ENCODE measurements around the gene CAT. TPM values are rescaled to one million over a fixed set of nuclear protein-coding genes. Genes with fewer than 3 reads are reported as not detected.

Gene CAT
- total RNA-seq, 1 experiment from 2014 or later, result 65.9 TPM

DNA sequence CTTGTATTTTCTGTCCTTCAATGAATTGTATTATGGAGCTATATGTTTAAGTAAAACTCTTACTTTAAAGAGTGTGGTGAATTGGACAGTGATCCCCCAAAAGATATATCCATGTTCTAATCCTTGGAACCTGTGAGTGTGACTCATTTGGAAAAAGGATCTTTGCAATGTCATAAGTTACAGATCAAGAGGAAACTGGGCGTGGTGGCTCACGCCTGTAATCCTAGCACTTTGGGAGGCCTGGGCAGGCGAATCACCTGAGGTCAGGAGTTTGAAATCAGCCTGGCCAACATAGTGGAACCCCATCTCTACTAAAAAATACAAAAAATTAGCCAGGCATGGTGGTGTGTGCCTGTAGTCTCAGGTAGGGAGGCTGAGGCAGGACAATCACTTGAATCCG lies 38.1 kb downstream of the CAT start:
- no peaks in the 10 kb centered on the region for H3K9me3 ChIP-seq (ENCODE audit: control insufficient read depth, insufficient read depth, low read depth, low read length)
- H3K4me1 ChIP-seq (ENCODE audit: control insufficient read depth, insufficient read depth, low read length), result no peaks in the 10 kb centered on the region
- POLR2A ChIA-PET, result no interaction called here
- DNase-seq (ENCODE audit: low read depth, low spot score) (no peak), ATAC-seq (no peak)
- BruUV-seq (replicated peaks), result no TSS peak
- CTCF ChIA-PET, result no interaction called here
- in situ Hi-C loops (cut with HindIII; ENCODE audit: low pct_unique_long_range_greater_than_20kb, low sequenced_read_pairs), result no loop called here
- intact Hi-C loops (cut with micrococcal nuclease; ENCODE audit: unreplicated experiment), result no loop called here
- peaks cover 1% of the 10 kb centered on the region; the same call in 1 of the 2 replicates for H3K36me3 ChIP-seq (ENCODE audit: control insufficient read depth, insufficient read depth, low read length)
- H3K27me3 ChIP-seq (ENCODE audit: control insufficient read depth, insufficient read depth, low read length), result no peaks in the 10 kb centered on the region
- H3K4me3 ChIP-seq (ENCODE audit: low read depth in 2 of 2, low read length in 2 of 2), result no peak overlapping the region
- H3K27ac ChIP-seq (ENCODE audit: low read length), result no peak overlapping the region
- TF ChIP-seq SIN3A (IDR thresholded peaks at IDR 0.05; ENCODE audit: borderline replicate concordance, insufficient read depth, low read depth, low read length) (no peak), TCF7L2 (IDR thresholded peaks at IDR 0.05; ENCODE audit: low read depth, low read length) (no peak), POLR2AphosphoS5 (IDR thresholded peaks at IDR 0.05; ENCODE audit: low read depth, low read length) (no peak)
- TF ChIP-seq, protein P1, sequence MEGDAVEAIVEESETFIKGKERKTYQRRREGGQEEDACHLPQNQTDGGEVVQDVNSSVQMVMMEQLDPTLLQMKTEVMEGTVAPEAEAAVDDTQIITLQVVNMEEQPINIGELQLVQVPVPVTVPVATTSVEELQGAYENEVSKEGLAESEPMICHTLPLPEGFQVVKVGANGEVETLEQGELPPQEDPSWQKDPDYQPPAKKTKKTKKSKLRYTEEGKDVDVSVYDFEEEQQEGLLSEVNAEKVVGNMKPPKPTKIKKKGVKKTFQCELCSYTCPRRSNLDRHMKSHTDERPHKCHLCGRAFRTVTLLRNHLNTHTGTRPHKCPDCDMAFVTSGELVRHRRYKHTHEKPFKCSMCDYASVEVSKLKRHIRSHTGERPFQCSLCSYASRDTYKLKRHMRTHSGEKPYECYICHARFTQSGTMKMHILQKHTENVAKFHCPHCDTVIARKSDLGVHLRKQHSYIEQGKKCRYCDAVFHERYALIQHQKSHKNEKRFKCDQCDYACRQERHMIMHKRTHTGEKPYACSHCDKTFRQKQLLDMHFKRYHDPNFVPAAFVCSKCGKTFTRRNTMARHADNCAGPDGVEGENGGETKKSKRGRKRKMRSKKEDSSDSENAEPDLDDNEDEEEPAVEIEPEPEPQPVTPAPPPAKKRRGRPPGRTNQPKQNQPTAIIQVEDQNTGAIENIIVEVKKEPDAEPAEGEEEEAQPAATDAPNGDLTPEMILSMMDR (IDR thresholded peaks at IDR 0.05), result no peak
- TF ChIP-seq, protein P2, sequence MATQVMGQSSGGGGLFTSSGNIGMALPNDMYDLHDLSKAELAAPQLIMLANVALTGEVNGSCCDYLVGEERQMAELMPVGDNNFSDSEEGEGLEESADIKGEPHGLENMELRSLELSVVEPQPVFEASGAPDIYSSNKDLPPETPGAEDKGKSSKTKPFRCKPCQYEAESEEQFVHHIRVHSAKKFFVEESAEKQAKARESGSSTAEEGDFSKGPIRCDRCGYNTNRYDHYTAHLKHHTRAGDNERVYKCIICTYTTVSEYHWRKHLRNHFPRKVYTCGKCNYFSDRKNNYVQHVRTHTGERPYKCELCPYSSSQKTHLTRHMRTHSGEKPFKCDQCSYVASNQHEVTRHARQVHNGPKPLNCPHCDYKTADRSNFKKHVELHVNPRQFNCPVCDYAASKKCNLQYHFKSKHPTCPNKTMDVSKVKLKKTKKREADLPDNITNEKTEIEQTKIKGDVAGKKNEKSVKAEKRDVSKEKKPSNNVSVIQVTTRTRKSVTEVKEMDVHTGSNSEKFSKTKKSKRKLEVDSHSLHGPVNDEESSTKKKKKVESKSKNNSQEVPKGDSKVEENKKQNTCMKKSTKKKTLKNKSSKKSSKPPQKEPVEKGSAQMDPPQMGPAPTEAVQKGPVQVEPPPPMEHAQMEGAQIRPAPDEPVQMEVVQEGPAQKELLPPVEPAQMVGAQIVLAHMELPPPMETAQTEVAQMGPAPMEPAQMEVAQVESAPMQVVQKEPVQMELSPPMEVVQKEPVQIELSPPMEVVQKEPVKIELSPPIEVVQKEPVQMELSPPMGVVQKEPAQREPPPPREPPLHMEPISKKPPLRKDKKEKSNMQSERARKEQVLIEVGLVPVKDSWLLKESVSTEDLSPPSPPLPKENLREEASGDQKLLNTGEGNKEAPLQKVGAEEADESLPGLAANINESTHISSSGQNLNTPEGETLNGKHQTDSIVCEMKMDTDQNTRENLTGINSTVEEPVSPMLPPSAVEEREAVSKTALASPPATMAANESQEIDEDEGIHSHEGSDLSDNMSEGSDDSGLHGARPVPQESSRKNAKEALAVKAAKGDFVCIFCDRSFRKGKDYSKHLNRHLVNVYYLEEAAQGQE (IDR thresholded peaks at IDR 0.05; ENCODE audit: insufficient read depth in 1 of 2, low read depth in 2 of 2, low read length in 1 of 2), result no peak

DNA sequence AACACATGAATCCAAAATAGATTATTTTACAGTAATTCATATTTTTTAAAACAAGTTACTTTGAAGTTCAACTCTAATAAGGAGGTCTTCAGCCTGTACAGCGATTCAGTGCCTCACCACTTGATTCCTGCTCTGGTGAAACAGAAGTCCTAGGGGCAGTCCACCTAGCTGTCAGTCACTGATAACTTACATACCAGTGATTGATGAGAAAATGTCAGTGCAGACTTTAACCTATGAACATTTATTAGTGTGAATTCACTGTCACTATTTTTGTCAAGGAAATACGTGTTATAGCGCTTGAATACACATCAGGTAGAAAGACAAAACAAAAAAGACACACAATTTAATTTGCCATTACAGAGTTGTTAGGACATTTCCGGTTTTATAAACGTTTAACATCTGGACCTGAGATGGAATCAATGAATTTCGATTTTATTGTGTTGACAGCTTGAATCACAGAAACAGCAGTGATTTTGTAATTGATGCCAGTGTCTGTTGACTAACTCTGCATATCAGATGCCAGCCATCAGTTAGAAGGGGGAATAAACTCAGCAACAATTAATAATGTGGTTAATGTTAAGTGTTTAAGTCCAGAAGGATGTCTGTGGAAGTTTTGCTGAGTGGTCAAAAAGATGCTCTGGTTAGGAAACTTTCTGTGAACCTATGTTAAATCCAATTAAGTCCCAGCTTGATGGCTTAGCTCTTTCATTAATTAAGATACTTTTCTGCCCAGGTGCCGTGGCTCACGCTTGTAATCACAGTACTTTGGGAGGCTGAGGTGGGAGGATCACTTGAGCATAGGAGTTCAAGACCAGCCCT lies 40.3 kb downstream of the CAT start:
- in situ Hi-C loops (cut with HindIII; ENCODE audit: low pct_unique_long_range_greater_than_20kb, low sequenced_read_pairs) (no loop called here), intact Hi-C loops (cut with micrococcal nuclease; ENCODE audit: unreplicated experiment) (no loop called here)
- TF ChIP-seq TCF7L2 (IDR thresholded peaks at IDR 0.05; ENCODE audit: low read depth, low read length) (no peak), SIN3A (IDR thresholded peaks at IDR 0.05; ENCODE audit: borderline replicate concordance, insufficient read depth, low read depth, low read length) (no peak), POLR2AphosphoS5 (IDR thresholded peaks at IDR 0.05; ENCODE audit: low read depth, low read length) (no peak)
- TF ChIP-seq, protein P2 (IDR thresholded peaks at IDR 0.05; ENCODE audit: insufficient read depth in 1 of 2, low read depth in 2 of 2, low read length in 1 of 2), result no peak
- TF ChIP-seq, protein P1 (IDR thresholded peaks at IDR 0.05), result no peak
- H3K27ac ChIP-seq (ENCODE audit: low read length), result no peak overlapping the region
- ChIA-PET POLR2A (no interaction called here), CTCF (no interaction called here)
- no peak for DNase-seq (ENCODE audit: low read depth, low spot score)
- BruUV-seq (replicated peaks), result no TSS peak
- no peak overlapping the region for H3K4me3 ChIP-seq (ENCODE audit: low read depth in 2 of 2, low read length in 2 of 2)
- H3K4me1 ChIP-seq (ENCODE audit: control insufficient read depth, insufficient read depth, low read length), result no peaks in the 10 kb centered on the region
- H3K9me3 ChIP-seq (ENCODE audit: control insufficient read depth, insufficient read depth, low read depth, low read length), result no peaks in the 10 kb centered on the region
- no peaks in the 10 kb centered on the region for H3K36me3 ChIP-seq (ENCODE audit: control insufficient read depth, insufficient read depth, low read length)
- no peak for ATAC-seq
- H3K27me3 ChIP-seq (ENCODE audit: control insufficient read depth, insufficient read depth, low read length), result no peaks in the 10 kb centered on the region
